HEK293 (cell line): ENCODE measurements around the gene CREB5.

Source experiments
- CTCF ChIA-PET: fragments of 350-600 bp; formaldehyde crosslinking; extraction: SDS; loops from one replicate; lab custom pipeline; 2021; ENCODE audit warnings: antibody characterized with exemption; lab: Yijun Ruan, JAX
- POLR2A ChIA-PET: fragments of 300-600 bp; formaldehyde crosslinking; extraction: SDS; loops from one replicate; lab custom pipeline; 2020; ENCODE audit warnings: antibody characterized with exemption, inconsistent platforms; lab: Yijun Ruan, JAX
- H3K27ac ChIP-seq: fragments of 200-500 bp; sonication (Bioruptor generic); 2 replicates; pipeline ENCODE4 v1.5.1; 2014; ENCODE audit warnings: low read depth, low read length, control low read depth, inconsistent platforms; ENCODE audit errors: extremely low read depth
- H3K36me3 ChIP-seq, 2 experiments: fragments of 200-500 bp in 1 of 2; sonication (Bioruptor generic) in 1 of 2; 1 replicate in 1 of 2; 2 replicates in 1 of 2; pipeline ENCODE4 v1.5.1; 2014 to 2017; ENCODE audit warnings: inconsistent platforms in 2 of 2, low read length in 2 of 2; ENCODE audit not compliant: control insufficient read depth in 2 of 2, insufficient read depth in 1 of 2
- H3K4me1 ChIP-seq: fragments of 200-500 bp; sonication (Bioruptor generic); 2 replicates; pipeline ENCODE4 v1.5.1; 2014; ENCODE audit warnings: mild to moderate bottlenecking, low read length, inconsistent platforms; ENCODE audit not compliant: control insufficient read depth, insufficient read depth
- H3K4me3 ChIP-seq: 2 replicates; pipeline ENCODE4 v1.5.1; 2011; ENCODE audit warnings: low read depth, mild to moderate bottlenecking, control low read depth, low read length, moderate library complexity
- H3K9me3 ChIP-seq: fragments of 200-500 bp; sonication (Bioruptor generic); 2 replicates; pipeline ENCODE4 v1.5.1; 2014; ENCODE audit warnings: low read depth, low read length, inconsistent platforms; ENCODE audit not compliant: control insufficient read depth, insufficient read depth
- ATF2 ChIP-seq: fragments of 450-650 bp; formaldehyde crosslinking; IDR thresholded peaks from 2 replicates; pipeline ENCODE4 v1.5.1; 2016; ENCODE audit warnings: missing biosample characterization, missing genetic modification characterization, low read depth
- EGR2 ChIP-seq: fragments of 450-650 bp; formaldehyde crosslinking; IDR thresholded peaks from 2 replicates; pipeline ENCODE4 v1.5.1; 2016; ENCODE audit warnings: low read depth, missing biosample characterization, missing genetic modification characterization
- HIC1 ChIP-seq: fragments of 450-650 bp; formaldehyde crosslinking; IDR thresholded peaks from 2 replicates; pipeline ENCODE4 v1.5.1; 2016; ENCODE audit warnings: missing biosample characterization, missing genetic modification characterization
- TSHZ1 ChIP-seq: fragments of 450-650 bp; formaldehyde crosslinking; IDR thresholded peaks from 2 replicates; pipeline ENCODE4 v1.5.1; 2016; ENCODE audit warnings: missing biosample characterization, missing genetic modification characterization, borderline replicate concordance
- ZBTB1 ChIP-seq: fragments of 450-650 bp; formaldehyde crosslinking; IDR thresholded peaks from 2 replicates; pipeline ENCODE4 v1.5.1; 2016; ENCODE audit warnings: missing biosample characterization, missing genetic modification characterization
- ZBTB11 ChIP-seq: fragments of 450-650 bp; formaldehyde crosslinking; conservative IDR thresholded peaks from 2 replicates; pipeline ENCODE4 v1.5.1; 2016; ENCODE audit warnings: low read depth, missing biosample characterization, missing genetic modification characterization
- ZFHX2 ChIP-seq: fragments of 450-650 bp; formaldehyde crosslinking; conservative IDR thresholded peaks from 2 replicates; pipeline ENCODE4 v1.5.1; 2016; ENCODE audit warnings: missing biosample characterization, missing genetic modification characterization
- ZFP69B ChIP-seq: fragments of 450-650 bp; formaldehyde crosslinking; IDR thresholded peaks from 2 replicates; pipeline ENCODE4 v1.5.1; 2016; ENCODE audit warnings: missing biosample characterization, missing genetic modification characterization
- ZNF169 ChIP-seq: fragments of 450-650 bp; formaldehyde crosslinking; IDR thresholded peaks from 2 replicates; pipeline ENCODE4 v1.5.1; 2016; ENCODE audit warnings: missing biosample characterization, missing genetic modification characterization
- ZNF19 ChIP-seq: fragments of 450-650 bp; formaldehyde crosslinking; IDR thresholded peaks from 2 replicates; pipeline ENCODE4; 2016; ENCODE audit warnings: missing biosample characterization, missing genetic modification characterization, low read depth
- ZNF239 ChIP-seq: fragments of 450-650 bp; formaldehyde crosslinking; IDR thresholded peaks from 2 replicates; pipeline ENCODE4 v1.5.1; 2016; ENCODE audit warnings: missing biosample characterization, missing genetic modification characterization
- ZNF521 ChIP-seq: fragments of 450-650 bp; formaldehyde crosslinking; IDR thresholded peaks from 2 replicates; pipeline ENCODE4 v1.5.1; 2017; ENCODE audit warnings: missing biosample characterization, mild to moderate bottlenecking, missing genetic modification characterization
- ZNF639 ChIP-seq: fragments of 450-650 bp; formaldehyde crosslinking; IDR thresholded peaks from 2 replicates; pipeline ENCODE4 v1.5.1; 2016; ENCODE audit warnings: missing biosample characterization, missing genetic modification characterization
- TF ChIP-seq, protein P1 (sequence below): fragments of 450-650 bp; formaldehyde crosslinking; IDR thresholded peaks from 2 replicates; pipeline ENCODE4 v1.5.1; 2016; ENCODE audit warnings: missing biosample characterization, missing genetic modification characterization

The CREB5 gene

GRCh38 chr7:28798274-28798673, 386.0 kb downstream of the CREB5 start:
- Histone ChIP-seq H3K4me3 (no peak overlapping the region), H3K4me1 (no peaks in the 10 kb centered on the region), H3K9me3 (no peaks in the 10 kb centered on the region), H3K27ac (no peak overlapping the region), H3K36me3 (no peaks in the 10 kb centered on the region)
- ChIA-PET CTCF (no interaction called here), POLR2A (no interaction called here)
- TF ChIP-seq EGR2 (peak; percentile 41; the same call in 1 of the 2 replicates), ZFHX2 (peak; percentile 88), ZNF169 (tag by site-specific recombination) (no peak), ZNF639 (tag by site-specific recombination) (no peak)

DNA sequence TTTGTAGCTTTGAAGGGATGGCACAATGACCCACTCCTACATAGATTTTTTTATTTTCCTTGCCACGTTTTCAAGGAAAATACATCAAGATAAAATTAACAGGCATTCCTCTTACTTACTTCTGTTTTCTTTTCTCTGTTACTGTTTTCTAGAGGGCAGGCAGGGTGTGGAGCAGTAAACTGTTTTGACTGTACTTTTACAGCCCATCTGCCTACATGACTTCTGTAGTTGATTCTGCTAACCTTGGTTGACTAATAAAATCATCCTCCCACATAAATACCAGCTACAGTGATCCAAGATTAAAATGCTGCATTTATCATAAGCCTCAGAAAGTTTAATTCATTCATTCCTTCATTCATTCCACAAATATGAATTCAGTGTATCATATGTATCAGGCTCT, 387.3 kb downstream of the CREB5 start:
- Histone ChIP-seq H3K9me3 (no peaks in the 10 kb centered on the region), H3K27ac (no peak overlapping the region), H3K36me3 (peaks cover 3 to 4% of the 10 kb centered on the region in 2 experiments; a peak in 2 of 3 replicates), H3K4me1 (no peaks in the 10 kb centered on the region), H3K4me3 (no peak overlapping the region)
- POLR2A ChIA-PET = no interaction called here
- CTCF ChIA-PET = interaction anchor here (1.0 kb wide), 1 partner anchor 54 kb away, joined by 4 read pairs; no protein-coding TSS in a partner anchor
- TF ChIP-seq TSHZ1 (tag by site-specific recombination) (no peak), ZFHX2 (0 out of 2 replicates have a peak, but pooled peaks have one; percentile 8)

DNA sequence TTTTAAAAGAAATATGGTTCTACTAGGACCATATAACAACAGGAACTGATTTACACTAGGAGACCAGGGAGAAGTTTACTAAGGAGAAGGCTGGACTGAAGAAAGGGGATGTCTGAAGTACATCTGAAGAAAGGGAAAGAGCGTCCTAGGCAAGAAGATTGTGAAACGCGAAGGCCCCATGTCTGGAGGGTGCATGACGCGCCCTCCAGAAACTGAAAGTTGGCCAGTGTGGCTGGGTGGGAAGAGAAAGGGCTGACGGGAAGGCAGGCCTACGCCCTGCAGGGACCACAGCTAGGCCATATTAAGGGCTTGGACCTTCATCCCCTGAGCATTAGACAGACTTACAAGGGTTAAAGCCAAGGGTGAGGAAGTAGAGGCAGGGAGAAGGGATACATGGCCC, 387.8 kb downstream of the CREB5 start:
- ChIA-PET CTCF (no interaction called here), POLR2A (no interaction called here)
- no peak overlapping the region for H3K27ac ChIP-seq
- peaks cover 3 to 4% of the 10 kb centered on the region in 2 experiments; a peak in 2 of 3 replicates for H3K36me3 ChIP-seq
- no peaks in the 10 kb centered on the region for H3K4me1 ChIP-seq
- H3K9me3 ChIP-seq = no peaks in the 10 kb centered on the region
- no peak overlapping the region for H3K4me3 ChIP-seq
- TF ChIP-seq, protein P1, sequence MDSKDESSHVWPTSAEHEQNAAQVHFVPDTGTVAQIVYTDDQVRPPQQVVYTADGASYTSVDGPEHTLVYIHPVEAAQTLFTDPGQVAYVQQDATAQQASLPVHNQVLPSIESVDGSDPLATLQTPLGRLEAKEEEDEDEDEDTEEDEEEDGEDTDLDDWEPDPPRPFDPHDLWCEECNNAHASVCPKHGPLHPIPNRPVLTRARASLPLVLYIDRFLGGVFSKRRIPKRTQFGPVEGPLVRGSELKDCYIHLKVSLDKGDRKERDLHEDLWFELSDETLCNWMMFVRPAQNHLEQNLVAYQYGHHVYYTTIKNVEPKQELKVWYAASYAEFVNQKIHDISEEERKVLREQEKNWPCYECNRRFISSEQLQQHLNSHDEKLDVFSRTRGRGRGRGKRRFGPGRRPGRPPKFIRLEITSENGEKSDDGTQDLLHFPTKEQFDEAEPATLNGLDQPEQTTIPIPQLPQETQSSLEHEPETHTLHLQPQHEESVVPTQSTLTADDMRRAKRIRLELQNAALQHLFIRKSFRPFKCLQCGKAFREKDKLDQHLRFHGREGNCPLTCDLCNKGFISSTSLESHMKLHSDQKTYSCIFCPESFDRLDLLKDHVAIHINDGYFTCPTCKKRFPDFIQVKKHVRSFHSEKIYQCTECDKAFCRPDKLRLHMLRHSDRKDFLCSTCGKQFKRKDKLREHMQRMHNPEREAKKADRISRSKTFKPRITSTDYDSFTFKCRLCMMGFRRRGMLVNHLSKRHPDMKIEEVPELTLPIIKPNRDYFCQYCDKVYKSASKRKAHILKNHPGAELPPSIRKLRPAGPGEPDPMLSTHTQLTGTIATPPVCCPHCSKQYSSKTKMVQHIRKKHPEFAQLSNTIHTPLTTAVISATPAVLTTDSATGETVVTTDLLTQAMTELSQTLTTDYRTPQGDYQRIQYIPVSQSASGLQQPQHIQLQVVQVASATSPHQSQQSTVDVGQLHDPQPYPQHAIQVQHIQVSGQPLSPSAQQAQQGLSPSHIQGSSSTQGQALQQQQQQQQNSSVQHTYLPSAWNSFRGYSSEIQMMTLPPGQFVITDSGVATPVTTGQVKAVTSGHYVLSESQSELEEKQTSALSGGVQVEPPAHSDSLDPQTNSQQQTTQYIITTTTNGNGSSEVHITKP = no peak
- no peak for TF ChIP-seq ZNF19 (tag by site-specific recombination)
- no peak for TF ChIP-seq ZNF521
- no peak for TF ChIP-seq HIC1 (tag by site-specific recombination)
- no peak for TF ChIP-seq ZNF239 (tag by site-specific recombination)
- no peak for TF ChIP-seq ZFP69B (tag by site-specific recombination)
- TF ChIP-seq ZBTB11 (tag by site-specific recombination) = no peak
- no peak for TF ChIP-seq ATF2 (tag by site-specific recombination)
- TF ChIP-seq ZBTB1 (tag by site-specific recombination) = no peak
